ENCODE results near the gene CEP112.

- no peak for TF ChIP-seq CTCF (IDR thresholded peaks at IDR 0.05)
- no peak for TF ChIP-seq POLR2A (IDR thresholded peaks at IDR 0.05)
- TF ChIP-seq POLR2AphosphoS5 (IDR thresholded peaks at IDR 0.05), result no peak
These were observed 239.3 kb downstream of the CEP112 start for GRCh38 chr17:65952586-65952985.
